NCI-H524 treated with DMSO at 0.1 percent for 48 hours (cell line): ENCODE data around the gene S100A1.
"Not testable (repeated sequence)": the region's sequence is repeated elsewhere in the genome, so short reads cannot be mapped to it uniquely, and the experiment has no call there.

Experiments used
- DNase-seq: peaks from one replicate; lab custom pipeline; 2025; lab: John Stamatoyannopoulos, UW

The S100A1 gene

GRCh38 chr1:153658400-153659174 is 30.4 kb downstream of the S100A1 start, which contains the start of gene SNAPIN:
SNAPIN (plus strand) TSS chr1:153658703; CDS start chr1:153658744, 41 bp downstream.
- DNase-seq, result peak; percentile 51

GRCh38 chr1:153659175-153659534 is 30.9 kb downstream of the S100A1 start:
- DNase-seq, result no peak

GRCh38 chr1:153659656-153660055 is 31.4 kb downstream of the S100A1 start:
- no peak for DNase-seq

- no peak for DNase-seq
Observed at GRCh38 chr1:153661111-153661708, 33.0 kb downstream of the S100A1 start.

GRCh38 chr1:153662269-153662668 is 34.0 kb downstream of the S100A1 start:
- DNase-seq, result no peak

- no peak for DNase-seq
Observed at GRCh38 chr1:153663211-153663610, 35.0 kb downstream of the S100A1 start.

- DNase-seq, result no peak
Observed at GRCh38 chr1:153667439-153667838, 39.2 kb downstream of the S100A1 start.

GRCh38 chr1:153668672-153669071 is 40.4 kb downstream of the S100A1 start:
- not testable (repeated sequence) for DNase-seq

GRCh38 chr1:153669606-153670005 is 41.4 kb downstream of the S100A1 start:
- no peak for DNase-seq

GRCh38 chr1:153670257-153670858 is 42.1 kb downstream of the S100A1 start:
- DNase-seq, result no peak

GRCh38 chr1:153670859-153671627 is 42.8 kb downstream of the S100A1 start, which contains the start of gene ILF2:
ILF2 (minus strand) TSS chr1:153670993; CDS start chr1:153670922, 71 bp downstream.
- peak; percentile 98 for DNase-seq

GRCh38 chr1:153671628-153672353 is 43.6 kb downstream of the S100A1 start:
- peak; percentile 30 for DNase-seq

GRCh38 chr1:153673511-153673910 is 45.3 kb downstream of the S100A1 start:
- DNase-seq, result no peak

- no peak for DNase-seq
Observed at GRCh38 chr1:153677718-153678518, 49.7 kb downstream of the S100A1 start.

GRCh38 chr1:153678519-153679336 is 50.5 kb downstream of the S100A1 start, which contains the start of gene NPR1:
NPR1 (plus strand) TSS chr1:153678688; CDS start chr1:153679109, 421 bp downstream.
- DNase-seq, result no peak

- DNase-seq, result no peak
Observed at GRCh38 chr1:153679337-153680119, 51.3 kb downstream of the S100A1 start.

- DNase-seq, result no peak
Observed at GRCh38 chr1:153680120-153680403, 51.8 kb downstream of the S100A1 start.
